Measurements from ENCODE around the gene RARA. TPM values are rescaled to one million over a fixed set of nuclear protein-coding genes. Genes with fewer than 3 reads are reported as not detected.

The RARA gene
- total and polyA plus RNA-seq, 2 donors (not counting 1 experiment from before 2014, with no cell fraction given), result 7.0 to 7.8 TPM

DNA sequence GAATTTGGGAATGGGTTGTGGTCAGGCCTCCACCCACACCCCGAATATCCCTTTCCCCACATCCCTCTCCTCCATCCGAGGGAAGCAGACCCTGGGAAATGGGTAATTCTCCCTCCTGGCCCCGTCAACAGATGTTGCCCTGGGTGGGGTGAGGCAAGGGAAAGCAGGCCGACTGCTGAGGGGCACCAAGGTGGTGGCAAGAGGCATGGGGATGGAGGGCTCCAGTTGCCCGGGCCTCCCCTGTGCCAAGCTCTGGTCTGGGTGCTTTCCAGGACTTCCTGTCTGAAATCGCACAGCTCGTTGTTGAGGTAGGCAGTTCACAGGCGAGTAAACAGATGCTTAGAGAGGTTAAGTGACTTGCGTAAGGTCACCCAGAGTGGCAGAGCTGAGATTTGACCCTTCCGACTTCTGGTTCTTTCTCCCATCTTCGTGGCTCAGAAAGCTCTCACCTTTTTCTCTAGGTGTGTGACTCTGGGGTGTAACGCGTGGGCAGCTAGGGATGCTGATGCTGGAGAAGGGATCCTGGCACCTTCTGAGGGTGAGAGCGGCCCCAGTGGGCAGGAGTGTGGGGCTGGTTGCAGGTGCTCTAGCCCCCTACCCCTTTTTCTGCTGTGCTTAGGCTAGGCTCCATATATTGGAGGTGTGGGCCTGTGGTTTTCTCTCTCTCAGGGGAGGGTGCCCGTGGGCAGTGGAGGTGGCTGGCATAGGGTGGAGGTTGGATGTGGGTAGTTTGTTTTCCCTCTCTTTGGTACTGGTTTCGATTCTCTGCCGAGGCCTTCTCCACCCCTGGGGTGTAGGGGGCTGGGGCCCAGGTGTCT is 17.2 kb downstream of the RARA start:
- Histone ChIP-seq H3K4me3 (replicated peaks in 1 of 4; ENCODE audit: control extremely low read depth in 1 of 4, insufficient read depth in 1 of 4, low read depth in 3 of 4, low read length in 4 of 4) (no peak overlapping the region), H3K79me2 (ENCODE audit: control insufficient read depth, insufficient read depth, low read length) (peaks cover 71% of the 10 kb centered on the region), H3K9me3 (ENCODE audit: control insufficient read depth, insufficient read depth, low read depth, low read length) (no peaks in the 10 kb centered on the region), H3K9ac (ENCODE audit: insufficient read depth, low read length) (no peak overlapping the region), H3K4me1 (ENCODE audit: control insufficient read depth, extremely low read depth, insufficient read depth, low read length) (peaks cover 67% of the 10 kb centered on the region), H4K20me1 (ENCODE audit: control insufficient read depth, extremely low read depth, insufficient read depth, low read length) (no peaks in the 10 kb centered on the region), H3K4me2 (ENCODE audit: extremely low read depth, insufficient read depth, low read length) (peak overlapping the region; percentile 27), H3K27me3 (ENCODE audit: control insufficient read depth, insufficient read depth, low read length) (no peaks in the 10 kb centered on the region), H2AFZ (ENCODE audit: low read length) (no peak overlapping the region), H3K27ac (ENCODE audit: insufficient read depth, low read length) (no peak overlapping the region), H3K36me3 (ENCODE audit: control insufficient read depth, insufficient read depth, low read length) (peaks cover under 1% of the 10 kb centered on the region)
- no peak for TF ChIP-seq EZH2 (IDR thresholded peaks at IDR 0.05; ENCODE audit: low read length, missing control alignments)
- TF ChIP-seq, protein P1, sequence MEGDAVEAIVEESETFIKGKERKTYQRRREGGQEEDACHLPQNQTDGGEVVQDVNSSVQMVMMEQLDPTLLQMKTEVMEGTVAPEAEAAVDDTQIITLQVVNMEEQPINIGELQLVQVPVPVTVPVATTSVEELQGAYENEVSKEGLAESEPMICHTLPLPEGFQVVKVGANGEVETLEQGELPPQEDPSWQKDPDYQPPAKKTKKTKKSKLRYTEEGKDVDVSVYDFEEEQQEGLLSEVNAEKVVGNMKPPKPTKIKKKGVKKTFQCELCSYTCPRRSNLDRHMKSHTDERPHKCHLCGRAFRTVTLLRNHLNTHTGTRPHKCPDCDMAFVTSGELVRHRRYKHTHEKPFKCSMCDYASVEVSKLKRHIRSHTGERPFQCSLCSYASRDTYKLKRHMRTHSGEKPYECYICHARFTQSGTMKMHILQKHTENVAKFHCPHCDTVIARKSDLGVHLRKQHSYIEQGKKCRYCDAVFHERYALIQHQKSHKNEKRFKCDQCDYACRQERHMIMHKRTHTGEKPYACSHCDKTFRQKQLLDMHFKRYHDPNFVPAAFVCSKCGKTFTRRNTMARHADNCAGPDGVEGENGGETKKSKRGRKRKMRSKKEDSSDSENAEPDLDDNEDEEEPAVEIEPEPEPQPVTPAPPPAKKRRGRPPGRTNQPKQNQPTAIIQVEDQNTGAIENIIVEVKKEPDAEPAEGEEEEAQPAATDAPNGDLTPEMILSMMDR (conservative IDR thresholded peaks at IDR 0.05 in 1 of 2, IDR thresholded peaks at IDR 0.05 in 1 of 2; ENCODE audit: low read depth in 1 of 2, low read length in 2 of 2), result no peak
- no peak for DNase-seq (ENCODE audit: low read depth in 2 of 2)

DNA sequence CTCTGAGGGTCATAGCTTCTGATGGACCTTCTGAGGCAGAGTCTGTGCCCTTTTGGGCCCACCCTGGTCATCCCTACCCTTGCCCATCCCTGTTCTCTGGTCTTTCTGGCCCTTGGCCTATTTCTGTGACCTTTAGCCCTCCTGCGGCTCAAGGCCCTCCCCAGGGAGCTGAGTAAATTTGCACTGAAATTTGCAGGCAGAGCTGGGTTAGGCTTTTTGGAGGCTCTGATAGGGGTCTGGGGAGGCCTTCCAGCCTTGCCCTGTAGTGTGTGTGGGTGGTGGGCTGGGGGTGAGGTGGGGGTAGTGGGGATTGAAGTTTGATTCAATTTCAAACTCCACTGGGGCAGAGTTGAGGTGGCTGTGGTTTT is 17.8 kb downstream of the RARA start:
- no peaks in the 10 kb centered on the region for H3K9me3 ChIP-seq (ENCODE audit: control insufficient read depth, insufficient read depth, low read depth, low read length)
- peaks cover 67% of the 10 kb centered on the region for H3K4me1 ChIP-seq (ENCODE audit: control insufficient read depth, extremely low read depth, insufficient read depth, low read length)
- peaks cover 2% of the 10 kb centered on the region for H3K36me3 ChIP-seq (ENCODE audit: control insufficient read depth, insufficient read depth, low read length)
- no peak overlapping the region for H3K4me2 ChIP-seq (ENCODE audit: extremely low read depth, insufficient read depth, low read length)
- H3K27ac ChIP-seq (ENCODE audit: insufficient read depth, low read length), result no peak overlapping the region
- DNase-seq (ENCODE audit: low read depth in 2 of 2), result no peak
- H3K79me2 ChIP-seq (ENCODE audit: control insufficient read depth, insufficient read depth, low read length), result peaks cover 65% of the 10 kb centered on the region
- TF ChIP-seq, protein P1 (conservative IDR thresholded peaks at IDR 0.05 in 1 of 2, IDR thresholded peaks at IDR 0.05 in 1 of 2; ENCODE audit: low read depth in 1 of 2, low read length in 2 of 2), result no peak
- no peak for TF ChIP-seq EZH2 (IDR thresholded peaks at IDR 0.05; ENCODE audit: low read length, missing control alignments)
- H3K9ac ChIP-seq (ENCODE audit: insufficient read depth, low read length), result no peak overlapping the region
- no peaks in the 10 kb centered on the region for H4K20me1 ChIP-seq (ENCODE audit: control insufficient read depth, extremely low read depth, insufficient read depth, low read length)
- no peak overlapping the region for H2AFZ ChIP-seq (ENCODE audit: low read length)
- no peaks in the 10 kb centered on the region for H3K27me3 ChIP-seq (ENCODE audit: control insufficient read depth, insufficient read depth, low read length)
- no peak overlapping the region for H3K4me3 ChIP-seq (replicated peaks in 1 of 4; ENCODE audit: control extremely low read depth in 1 of 4, insufficient read depth in 1 of 4, low read depth in 3 of 4, low read length in 4 of 4)

DNA sequence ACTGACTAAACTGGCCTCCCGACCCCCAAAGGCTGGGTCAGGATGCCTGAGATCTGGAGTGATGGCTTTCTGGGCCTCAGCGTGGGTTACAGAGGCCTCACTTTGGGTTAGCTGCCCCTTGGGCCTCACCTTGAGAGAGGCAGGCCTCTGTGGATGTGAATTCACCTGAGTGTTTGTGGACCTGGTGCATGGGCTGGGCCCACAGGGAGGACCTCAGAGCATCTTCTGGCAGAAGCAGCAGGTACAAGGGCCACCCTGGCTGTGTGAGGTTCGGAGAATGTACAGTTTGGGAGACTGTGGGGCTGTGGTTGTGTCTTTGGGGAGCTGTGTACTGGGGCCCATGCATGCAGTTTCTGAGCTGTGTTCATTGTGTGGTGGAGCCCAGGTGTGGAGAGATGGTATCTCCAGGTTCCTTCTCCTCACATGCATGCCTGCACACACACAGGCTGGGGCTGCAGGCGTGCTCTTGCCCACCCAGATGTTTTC is 18.3 kb downstream of the RARA start:
- Histone ChIP-seq H3K4me1 (ENCODE audit: control insufficient read depth, extremely low read depth, insufficient read depth, low read length) (peaks cover 68% of the 10 kb centered on the region), H2AFZ (ENCODE audit: low read length) (no peak overlapping the region), H3K27ac (ENCODE audit: insufficient read depth, low read length) (no peak overlapping the region), H3K4me2 (ENCODE audit: extremely low read depth, insufficient read depth, low read length) (no peak overlapping the region), H3K4me3 (replicated peaks in 1 of 4; ENCODE audit: control extremely low read depth in 1 of 4, insufficient read depth in 1 of 4, low read depth in 3 of 4, low read length in 4 of 4) (no peak overlapping the region), H3K9me3 (ENCODE audit: control insufficient read depth, insufficient read depth, low read depth, low read length) (no peaks in the 10 kb centered on the region), H3K79me2 (ENCODE audit: control insufficient read depth, insufficient read depth, low read length) (peaks cover 60% of the 10 kb centered on the region), H3K27me3 (ENCODE audit: control insufficient read depth, insufficient read depth, low read length) (no peaks in the 10 kb centered on the region), H3K9ac (ENCODE audit: insufficient read depth, low read length) (no peak overlapping the region), H4K20me1 (ENCODE audit: control insufficient read depth, extremely low read depth, insufficient read depth, low read length) (no peaks in the 10 kb centered on the region), H3K36me3 (ENCODE audit: control insufficient read depth, insufficient read depth, low read length) (peaks cover 2% of the 10 kb centered on the region)
- no peak for DNase-seq (ENCODE audit: low read depth in 2 of 2)
- TF ChIP-seq, protein P1 (conservative IDR thresholded peaks at IDR 0.05 in 1 of 2, IDR thresholded peaks at IDR 0.05 in 1 of 2; ENCODE audit: low read depth in 1 of 2, low read length in 2 of 2), result no peak
- TF ChIP-seq EZH2 (IDR thresholded peaks at IDR 0.05; ENCODE audit: low read length, missing control alignments), result no peak

Measured in fibroblast of lung (primary cell).